ENCODE data around the gene PPP1CC.
"Not testable (repeated sequence)": the region's sequence is repeated elsewhere in the genome, so short reads cannot be mapped to it uniquely, and the experiment has no call there.

Gene PPP1CC

DNA sequence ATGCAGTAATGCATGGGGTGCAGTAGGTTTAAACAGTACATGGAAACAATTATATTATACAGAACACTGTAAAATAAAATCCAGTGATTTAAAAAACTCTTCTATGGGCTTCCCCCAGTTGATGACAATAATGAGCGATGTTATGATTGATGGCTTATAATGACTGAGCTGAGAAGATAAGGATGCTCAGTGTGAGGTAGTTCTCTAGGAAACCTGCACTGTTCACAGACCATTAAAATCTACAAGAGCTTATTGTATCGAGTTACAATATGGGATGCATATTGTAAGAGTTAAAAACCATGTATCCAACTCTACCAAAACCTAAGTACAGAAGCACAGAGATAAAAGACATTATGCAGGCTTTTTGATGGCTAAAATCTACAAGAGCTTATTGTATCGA, 19.8 kb downstream of the PPP1CC start:
- ATAC-seq = not testable (repeated sequence)

GRCh38 chr12:110721570-110721969, 21.1 kb downstream of the PPP1CC start:
- ATAC-seq = no peak

DNA sequence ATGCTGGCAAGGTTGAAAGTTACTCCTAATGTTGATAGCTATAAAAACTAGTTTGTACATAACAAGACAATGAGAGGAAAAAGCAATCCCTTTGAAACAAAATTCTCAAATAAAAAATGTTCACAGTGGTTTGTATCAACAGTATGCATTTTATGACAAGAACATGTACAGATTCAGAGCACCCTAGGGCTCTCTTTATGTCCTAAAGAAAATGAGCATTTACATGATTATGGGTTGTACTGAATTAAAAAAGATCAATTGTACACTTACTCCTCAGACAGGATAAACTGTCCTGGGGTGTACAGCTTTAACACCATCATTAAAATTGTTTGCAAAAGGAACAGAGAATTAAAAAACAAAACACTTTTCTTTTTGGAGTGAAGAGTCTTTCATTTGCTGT, 22.2 kb downstream of the PPP1CC start:
- no peak for ATAC-seq

GRCh38 chr12:110718222-110718908, 24.3 kb downstream of the PPP1CC start:
- ATAC-seq = peak in 1 of 2 donors; percentile 20

DNA sequence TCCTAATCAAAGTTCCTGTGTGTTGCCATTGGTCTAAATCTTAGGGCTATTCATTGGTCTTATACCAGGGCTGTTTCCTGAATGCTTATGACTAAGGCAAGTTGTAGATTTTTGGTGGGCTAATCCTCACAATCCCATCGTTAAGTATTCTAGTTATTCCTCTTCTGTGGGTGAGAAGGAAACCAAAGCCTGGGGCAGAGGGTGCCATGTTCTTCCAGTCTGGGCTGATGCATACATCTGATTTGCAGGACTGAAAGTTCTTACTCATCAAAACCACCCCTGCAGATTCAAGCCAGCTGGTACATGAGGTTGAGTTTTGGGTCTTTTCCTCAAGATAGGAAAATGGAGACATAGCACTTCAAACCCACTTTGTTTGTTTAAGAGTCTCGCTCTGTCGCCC, 25.7 kb downstream of the PPP1CC start:
- no peak for ATAC-seq

GRCh38 chr12:110708917-110709316, 33.8 kb downstream of the PPP1CC start:
- ATAC-seq = no peak

- ATAC-seq = no peak
Observed at GRCh38 chr12:110705309-110705708, 37.4 kb downstream of the PPP1CC start.

GRCh38 chr12:110704750-110705149, 37.9 kb downstream of the PPP1CC start:
- no peak for ATAC-seq

- ATAC-seq = no peak
Observed at GRCh38 chr12:110704231-110704630, 38.5 kb downstream of the PPP1CC start.

GRCh38 chr12:110702081-110702480, 40.6 kb downstream of the PPP1CC start:
- no peak for ATAC-seq

DNA sequence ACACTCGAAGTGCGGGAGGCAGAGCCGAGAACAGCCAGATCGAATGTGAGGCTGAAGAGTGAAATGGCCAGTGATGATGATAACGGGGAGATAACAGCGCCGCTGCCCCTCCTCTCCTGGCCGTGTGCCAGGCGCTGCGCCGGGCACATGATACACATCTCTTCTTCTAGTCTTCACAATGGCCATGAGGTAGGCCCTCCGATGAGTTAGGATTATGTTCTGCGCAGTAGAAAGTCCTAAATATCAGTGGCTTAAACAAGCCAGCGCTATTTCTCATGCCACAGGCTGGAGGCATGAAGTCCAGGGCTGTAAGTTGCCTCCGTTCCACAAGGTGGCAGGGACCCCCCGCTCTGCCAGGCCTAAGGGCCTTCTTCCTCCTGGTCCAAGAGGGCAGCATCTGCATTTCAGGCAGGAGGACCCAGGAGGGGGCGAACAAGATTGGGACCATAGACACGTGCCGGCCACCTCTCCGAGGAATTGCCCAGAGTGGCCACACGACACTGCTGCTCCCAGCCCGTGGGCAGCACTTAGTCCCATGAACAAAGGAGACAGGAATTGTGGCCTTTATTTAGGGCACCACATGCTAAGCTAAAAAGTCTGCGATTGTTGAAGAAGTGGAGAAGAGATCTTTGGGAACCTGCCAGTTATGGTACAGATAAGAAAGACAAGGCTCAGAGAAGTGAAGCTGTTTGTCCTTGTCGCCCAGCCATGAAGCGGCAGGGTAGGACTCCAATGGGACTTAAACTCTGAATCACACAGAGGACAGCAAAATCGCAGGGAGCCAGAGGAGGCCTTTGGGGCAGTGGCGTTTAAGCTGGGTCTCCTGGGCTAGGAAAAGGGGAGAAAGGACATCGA, 42.9 kb downstream of the PPP1CC start:
- no peak for ATAC-seq

- ATAC-seq = peak; percentile 97 to 99
Observed at GRCh38 chr12:110698171-110698902, 44.4 kb downstream of the PPP1CC start.

DNA sequence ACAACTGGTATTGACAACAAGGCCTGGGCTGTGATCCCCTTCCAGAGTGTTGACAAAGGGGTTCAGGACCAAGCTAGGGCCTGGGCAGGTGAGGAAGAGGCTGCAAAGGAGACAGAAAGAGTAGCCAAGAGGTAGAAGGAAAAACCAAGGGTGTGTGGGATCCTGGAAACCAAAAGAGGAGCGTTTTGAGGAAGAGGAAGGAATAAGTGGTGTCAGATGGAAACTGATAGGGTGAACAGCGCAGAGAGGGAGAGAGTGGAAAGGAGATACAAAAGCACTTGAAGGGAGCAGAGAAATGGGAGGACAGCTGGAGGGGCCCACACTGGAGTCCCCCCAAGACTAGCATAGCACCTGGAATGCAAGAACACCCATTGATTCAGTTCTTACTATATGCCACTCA, 45.5 kb downstream of the PPP1CC start:
- ATAC-seq = no peak

- no peak for ATAC-seq
Observed at GRCh38 chr12:110696283-110696682, 46.4 kb downstream of the PPP1CC start.

DNA sequence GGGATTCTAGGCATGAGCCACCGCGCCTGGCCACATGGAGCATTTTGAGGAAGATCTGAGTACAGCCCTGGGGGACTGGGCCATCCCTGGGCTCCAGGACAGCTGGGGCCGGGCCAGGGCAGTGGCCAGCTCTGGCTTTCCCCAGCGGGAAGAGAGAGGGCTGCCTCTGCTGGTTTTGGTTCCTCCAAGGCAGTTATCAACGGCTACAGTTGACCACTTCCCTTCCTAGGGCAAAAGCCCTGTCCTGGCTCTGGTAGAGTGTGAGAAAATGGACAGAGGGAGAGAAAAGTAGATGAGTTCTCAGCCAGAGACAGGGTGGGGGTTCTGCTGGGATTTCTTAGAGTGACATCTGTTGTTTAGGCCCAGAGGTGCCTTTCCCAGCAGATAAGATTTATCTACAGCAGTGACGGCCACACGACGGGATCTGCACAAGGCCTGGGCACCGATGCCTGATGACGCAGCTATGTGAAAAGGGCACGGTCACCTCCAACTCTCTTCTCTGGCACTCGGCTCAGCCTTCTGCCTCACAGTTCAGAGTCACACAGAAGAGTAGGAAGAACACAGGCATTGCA, 48.3 kb downstream of the PPP1CC start:
- no peak for ATAC-seq

DNA sequence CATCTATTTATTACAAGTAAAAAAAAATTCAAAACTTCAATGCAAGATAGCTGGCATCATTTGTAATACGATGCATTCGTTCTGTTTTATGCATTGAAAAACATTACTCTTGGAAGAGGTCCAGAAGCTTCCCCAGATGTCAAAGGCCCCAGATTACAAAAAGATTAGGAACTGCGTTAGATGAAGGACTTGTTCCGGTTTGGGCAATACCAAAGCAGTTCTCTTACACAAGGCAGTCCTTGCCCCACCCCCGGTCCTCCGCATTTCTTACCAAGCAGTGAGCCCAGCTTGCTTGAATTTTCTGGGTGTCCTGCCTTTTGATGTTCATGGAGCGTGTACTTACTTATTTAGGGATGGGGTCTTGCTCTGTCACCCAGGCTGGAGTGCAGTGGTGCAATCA, 49.0 kb downstream of the PPP1CC start:
- no peak for ATAC-seq

- no peak for ATAC-seq
Observed at GRCh38 chr12:110690127-110690430, 52.6 kb downstream of the PPP1CC start.

GRCh38 chr12:110689281-110690126, 53.2 kb downstream of the PPP1CC start:
- peak; percentile 72 to 76 for ATAC-seq

- peak; percentile 49 to 61 for ATAC-seq
Observed at GRCh38 chr12:110688446-110689280, 54.0 kb downstream of the PPP1CC start, which contains the start of gene HVCN1. Gene HVCN1, minus strand, starts transcription at chr12:110689115. Its CDS starts 5,870 bp downstream, at chr12:110683245.

DNA sequence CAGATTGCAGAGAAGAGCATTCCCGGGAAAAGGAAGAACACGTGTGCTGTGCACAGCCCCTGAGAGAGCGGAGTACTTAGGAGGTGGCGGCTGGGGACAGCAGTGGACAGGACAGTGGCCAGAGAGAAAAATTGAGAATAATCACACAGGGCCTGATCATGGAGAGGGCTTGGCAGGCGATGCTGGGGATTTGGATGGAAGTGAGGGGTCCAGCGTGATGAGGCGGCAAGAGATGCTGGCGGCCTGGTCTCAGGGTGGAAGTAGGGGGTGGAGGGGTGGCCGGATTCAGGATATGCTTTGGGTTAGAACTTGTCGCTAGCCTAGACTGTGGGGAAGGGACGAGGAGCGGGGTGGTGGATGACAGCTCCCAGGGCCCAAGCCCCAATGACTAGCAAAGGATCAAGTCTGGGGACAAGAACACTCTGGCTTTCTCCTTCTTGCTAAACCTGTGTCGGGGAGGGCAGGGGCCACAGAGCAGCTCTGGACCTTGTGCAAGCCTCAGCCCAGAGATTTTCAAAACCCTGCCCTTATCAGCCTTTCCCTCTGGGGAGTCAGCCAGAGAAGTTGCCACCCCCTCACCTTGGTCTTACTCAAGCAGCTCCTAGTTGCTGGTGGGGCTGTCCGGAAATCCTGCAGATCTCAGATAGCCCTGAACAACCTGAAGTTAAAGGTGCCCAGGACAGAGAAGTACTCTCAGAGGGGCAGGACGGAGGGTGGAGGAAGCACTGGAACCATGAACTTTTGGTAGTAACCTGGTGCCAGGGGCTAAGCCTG, 55.1 kb downstream of the PPP1CC start:
- ATAC-seq = no peak
